Liver (tissue), 3 donors: ENCODE measurements around the gene P2RY13.

Experiments
- CTCF ChIP-seq: fragments of 150-350 bp; IDR thresholded peaks from 2 replicates; pipeline ENCODE4 v1.5.1; 2017; ENCODE audit warnings: improper control_type of control experiment, low read depth, low read length; ENCODE audit not compliant: missing input control
- EGR1 ChIP-seq, 2 donors: IDR thresholded peaks; 2 replicates each; pipeline ENCODE4 v1.6.1; 2016 to 2018; ENCODE audit warnings: antibody characterized with exemption in 2 of 2, low read depth in 2 of 2
- RAD21 ChIP-seq, 2 donors: IDR thresholded peaks; 2 replicates each; pipeline ENCODE4 v1.6.1; 2016; ENCODE audit warnings: antibody characterized with exemption in 2 of 2, mild to moderate bottlenecking in 2 of 2
- SP1 ChIP-seq: IDR thresholded peaks from 2 replicates; pipeline ENCODE4 v1.6.1; 2018; ENCODE audit warnings: antibody characterized with exemption, mild to moderate bottlenecking
- TAF1 ChIP-seq: conservative IDR thresholded peaks from 2 replicates; pipeline ENCODE4 v1.6.1; 2016; ENCODE audit warnings: antibody characterized with exemption, mild to moderate bottlenecking
- YY1 ChIP-seq: IDR thresholded peaks from 2 replicates; pipeline ENCODE4 v1.6.1; 2016; ENCODE audit warnings: antibody characterized with exemption, mild to moderate bottlenecking
- ZBTB33 ChIP-seq: IDR thresholded peaks from 2 replicates; pipeline ENCODE4 v1.6.1; 2016; ENCODE audit warnings: antibody characterized with exemption
- donor health status: healthy.
- donor health status: healthy.

GRCh38 chr3:151309566-151309965 is 19.8 kb downstream of the P2RY13 start:
- TF ChIP-seq EGR1 (IDR thresholded peaks at IDR 0.05; ENCODE audit: low read depth in 2 of 2) = no peak
- TF ChIP-seq YY1 = no peak
- TF ChIP-seq CTCF = no peak
- TF ChIP-seq SP1 = no peak
- no peak for TF ChIP-seq RAD21 (IDR thresholded peaks at IDR 0.05)
- no peak for TF ChIP-seq ZBTB33
- TF ChIP-seq TAF1 = no peak
